ENCODE measurements around the gene NCOA6. TPM values are rescaled to one million over a fixed set of nuclear protein-coding genes. Genes with fewer than 3 reads are reported as not detected.

NCOA6 gene
- total and polyA plus RNA-seq, 8 donors = 11.1 to 19.3 (median 12.3) TPM

- intact Hi-C loops (cut with DNase I) = no loop called here
- TF ChIP-seq CTCF (IDR thresholded peaks at IDR 0.05) = no peak
- H3K36me3 ChIP-seq = no peaks in the 10 kb centered on the region
- no peak for DNase-seq
- no peaks in the 10 kb centered on the region for H3K9me3 ChIP-seq
- no peaks in the 10 kb centered on the region for H3K27me3 ChIP-seq
- ATAC-seq = no peak
- H3K4me1 ChIP-seq = peaks cover 0 to 9% (median 0%) of the 10 kb centered on the region in 3 donors
- 88 to 91% methylated on average over 8 of the region's 8 CpGs for WGBS, 2 donors
- FAIRE-seq = no peak
- no peak overlapping the region for H3K27ac ChIP-seq
- no peak overlapping the region for H3K4me3 ChIP-seq
Measured at GRCh38 chr20:34797012-34797995, 28.1 kb downstream of the NCOA6 start.

- WGBS, 2 donors = 93 to 98% methylated on average over 2 of the region's 2 CpGs
- no peak for FAIRE-seq
- intact Hi-C loops (cut with DNase I) = no loop called here
- Histone ChIP-seq H3K4me1 (no peaks in the 10 kb centered on the region), H3K36me3 (peaks cover 0 to 1% (median 0%) of the 10 kb centered on the region in 3 donors), H3K4me3 (no peak overlapping the region), H3K9me3 (no peaks in the 10 kb centered on the region), H3K27me3 (no peaks in the 10 kb centered on the region), H3K27ac (no peak overlapping the region)
- TF ChIP-seq CTCF (IDR thresholded peaks at IDR 0.05) = no peak
- no peak for DNase-seq
- ATAC-seq = no peak
Measured at GRCh38 chr20:34794006-34794585, 31.4 kb downstream of the NCOA6 start.

- no peaks in the 10 kb centered on the region for H3K4me1 ChIP-seq
- H3K9me3 ChIP-seq = no peaks in the 10 kb centered on the region
- FAIRE-seq (no peak), DNase-seq (no peak), ATAC-seq (no peak)
- intact Hi-C loops (cut with DNase I) = no loop called here
- no peak overlapping the region for H3K4me3 ChIP-seq
- H3K27me3 ChIP-seq = no peaks in the 10 kb centered on the region
- 98 to 99% methylated on average over 4 of the region's 4 CpGs for WGBS, 2 donors
- peaks cover 0 to 6% (median 0%) of the 10 kb centered on the region in 3 donors for H3K36me3 ChIP-seq
- H3K27ac ChIP-seq = no peak overlapping the region
- TF ChIP-seq CTCF (IDR thresholded peaks at IDR 0.05) = no peak
Measured at GRCh38 chr20:34792687-34793363, 32.6 kb downstream of the NCOA6 start.

- H3K4me3 ChIP-seq = no peak overlapping the region
- H3K9me3 ChIP-seq = no peaks in the 10 kb centered on the region
- H3K27ac ChIP-seq = no peak overlapping the region
- no peaks in the 10 kb centered on the region for H3K27me3 ChIP-seq
- no peak for TF ChIP-seq CTCF (IDR thresholded peaks at IDR 0.05)
- no peak for DNase-seq
- H3K4me1 ChIP-seq = no peaks in the 10 kb centered on the region
- 88 to 91% methylated on average over 2 of the region's 2 CpGs for WGBS, 2 donors
- peak in 1 of 4 donors; percentile 32 for ATAC-seq
- H3K36me3 ChIP-seq = peaks cover 0 to 6% (median 0%) of the 10 kb centered on the region in 3 donors
- FAIRE-seq = no peak
- intact Hi-C loops (cut with DNase I) = no loop called here
Measured at GRCh38 chr20:34791289-34792020, 34.0 kb downstream of the NCOA6 start.

Data from pancreas (tissue), 10 donors.